DMS114 treated with DMSO at 0.1 percent for 48 hours (cell line): ENCODE results near the gene FKBP7.
A peak's percentile ranks its signal among the peaks of the same experiment; 100 is the strongest.
"Not testable (repeated sequence)": the region's sequence is repeated elsewhere in the genome, so short reads cannot be mapped to it uniquely, and the experiment has no call there.

Source experiments
- DNase-seq: peaks from one replicate; lab custom pipeline; 2025; ENCODE audit not compliant: unreplicated experiment; lab: John Stamatoyannopoulos, UW

Gene FKBP7

GRCh38 chr2:178478439-178479274, at the start of gene FKBP7:
Gene FKBP7, minus strand, starts transcription at chr2:178478600. Its CDS starts 101 bp downstream, at chr2:178478499.
- peak; percentile 57 for DNase-seq

GRCh38 chr2:178527592-178527991, 49.2 kb upstream of the FKBP7 start:
- no peak for DNase-seq

- DNase-seq = no peak
Observed at GRCh38 chr2:178526256-178526655, 47.9 kb upstream of the FKBP7 start.

GRCh38 chr2:178525460-178525859, 47.1 kb upstream of the FKBP7 start:
- not testable (repeated sequence) for DNase-seq

GRCh38 chr2:178525010-178525409, 46.6 kb upstream of the FKBP7 start:
- not testable (repeated sequence) for DNase-seq

- DNase-seq = no peak
Observed at GRCh38 chr2:178523596-178524134, 45.3 kb upstream of the FKBP7 start.

- peak; percentile 80 for DNase-seq
Observed at GRCh38 chr2:178522950-178523595, 44.7 kb upstream of the FKBP7 start.

GRCh38 chr2:178521304-178522150, 43.1 kb upstream of the FKBP7 start:
- DNase-seq = no peak

- DNase-seq = no peak
Observed at GRCh38 chr2:178517496-178517895, 39.1 kb upstream of the FKBP7 start.

- no peak for DNase-seq
Observed at GRCh38 chr2:178514664-178515063, 36.3 kb upstream of the FKBP7 start.

GRCh38 chr2:178513876-178514275, 35.5 kb upstream of the FKBP7 start:
- DNase-seq = no peak

- DNase-seq = no peak
Observed at GRCh38 chr2:178512484-178512883, 34.1 kb upstream of the FKBP7 start.

- DNase-seq = no peak
Observed at GRCh38 chr2:178510384-178510783, 32.0 kb upstream of the FKBP7 start.

GRCh38 chr2:178508646-178509045, 30.2 kb upstream of the FKBP7 start:
- no peak for DNase-seq

- no peak for DNase-seq
Observed at GRCh38 chr2:178506949-178507348, 28.5 kb upstream of the FKBP7 start.

GRCh38 chr2:178506524-178506923, 28.1 kb upstream of the FKBP7 start:
- DNase-seq = no peak

- DNase-seq = no peak
Observed at GRCh38 chr2:178506101-178506500, 27.7 kb upstream of the FKBP7 start.

GRCh38 chr2:178502751-178503150, 24.4 kb upstream of the FKBP7 start:
- no peak for DNase-seq

GRCh38 chr2:178499640-178500039, 21.2 kb upstream of the FKBP7 start:
- no peak for DNase-seq

GRCh38 chr2:178498137-178498536, 19.7 kb upstream of the FKBP7 start:
- no peak for DNase-seq

GRCh38 chr2:178496049-178496448, 17.6 kb upstream of the FKBP7 start:
- DNase-seq = no peak
